SIG-M5 treated with dmso at 0.1 percent for 504 hours (cell line): ENCODE measurements around the gene EHD1.
A peak's percentile ranks its signal among the peaks of the same experiment; 100 is the strongest.

Source experiments
- DNase-seq: peaks from one replicate; lab custom pipeline; 2025; ENCODE audit not compliant: unreplicated experiment; lab: John Stamatoyannopoulos, UW

EHD1 gene

GRCh38 chr11:64845129-64845775, 33.2 kb downstream of the EHD1 start:
- DNase-seq, result no peak

- peak; percentile 43 for DNase-seq
These were observed 33.9 kb downstream of the EHD1 start, which contains the start of gene CDC42BPG for GRCh38 chr11:64844330-64845128. TSS of gene CDC42BPG (minus strand) at chr11:64844653. CDS start at chr11:64844569, 84 bp downstream.

GRCh38 chr11:64843686-64844329, 34.6 kb downstream of the EHD1 start:
- DNase-seq, result no peak

- DNase-seq, result no peak
These were observed 35.4 kb downstream of the EHD1 start for GRCh38 chr11:64842851-64843685.

- no peak for DNase-seq
These were observed 36.1 kb downstream of the EHD1 start for GRCh38 chr11:64842366-64842759.

- no peak for DNase-seq
These were observed 36.6 kb downstream of the EHD1 start for GRCh38 chr11:64841592-64842365.

- DNase-seq, result no peak
These were observed 38.3 kb downstream of the EHD1 start for GRCh38 chr11:64839887-64840782.

GRCh38 chr11:64839335-64839734, 39.1 kb downstream of the EHD1 start:
- DNase-seq, result no peak

- DNase-seq, result no peak
These were observed 39.7 kb downstream of the EHD1 start for GRCh38 chr11:64838600-64839334.

GRCh38 chr11:64837887-64838351, 40.5 kb downstream of the EHD1 start:
- DNase-seq, result no peak

- no peak for DNase-seq
These were observed 41.9 kb downstream of the EHD1 start for GRCh38 chr11:64836448-64837072.

- no peak for DNase-seq
These were observed 42.6 kb downstream of the EHD1 start for GRCh38 chr11:64835616-64836447.

- DNase-seq, result no peak
These were observed 43.5 kb downstream of the EHD1 start for GRCh38 chr11:64834723-64835615.

GRCh38 chr11:64834031-64834722, 44.2 kb downstream of the EHD1 start:
- DNase-seq, result no peak

GRCh38 chr11:64833509-64833908, 44.9 kb downstream of the EHD1 start:
- DNase-seq, result no peak

- DNase-seq, result no peak
These were observed 45.3 kb downstream of the EHD1 start for GRCh38 chr11:64833198-64833502.
